Measurements from ENCODE around the gene PTPRCAP. TPM values are rescaled to one million over a fixed set of nuclear protein-coding genes. Genes with fewer than 3 reads are reported as not detected.

Gene PTPRCAP
- polyA plus RNA-seq, 1 donor (not counting 4 experiments of a cell fraction or from before 2014, with no cell fraction given): not detected

- Histone ChIP-seq H3K79me2 (ENCODE audit: control insufficient read depth, insufficient read depth, low read length) (peaks cover 15% of the 10 kb centered on the region), H3K4me2 (ENCODE audit: control insufficient read depth, extremely low read depth, insufficient read depth, low read depth, low read length) (no peak overlapping the region), H3K9ac (ENCODE audit: control insufficient read depth, extremely low read depth, insufficient read depth, low read length) (no peak overlapping the region), H3K9me1 (ENCODE audit: control insufficient read depth, extremely low read depth, insufficient read depth, low read length) (no peaks in the 10 kb centered on the region), H3K9me3 (ENCODE audit: control insufficient read depth, low read depth, low read length) (no peaks in the 10 kb centered on the region), H3K4me1 (ENCODE audit: control insufficient read depth, extremely low read depth, insufficient read depth, low read length) (peaks cover 6% of the 10 kb centered on the region), H3K27ac (ENCODE audit: control insufficient read depth, insufficient read depth, low read length) (no peak overlapping the region), H3K4me3 (ENCODE audit: control insufficient read depth in 2 of 3, extremely low read depth in 1 of 3, insufficient read depth in 2 of 3, low read depth in 1 of 3, low read length in 3 of 3) (no peak overlapping the region), H2AFZ (ENCODE audit: control insufficient read depth, low read length) (no peak overlapping the region), H4K20me1 (ENCODE audit: control insufficient read depth, extremely low read depth, insufficient read depth, low read length) (peaks cover 3% of the 10 kb centered on the region), H3K36me3 (ENCODE audit: control insufficient read depth in 2 of 2, extremely low read depth in 1 of 2, insufficient read depth in 2 of 2, low read length in 2 of 2) (peaks cover 0 to 15% of the 10 kb centered on the region in 2 experiments), H3K27me3 (ENCODE audit: control insufficient read depth, extremely low read depth, insufficient read depth, low read length) (no peaks in the 10 kb centered on the region)
- DNase-seq (ENCODE audit: low read depth, low spot score): no peak
- TF ChIP-seq EZH2 (IDR thresholded peaks at IDR 0.05; ENCODE audit: low read length): no peak
- no peak for TF ChIP-seq CTCF (optimal IDR thresholded peaks at IDR 0.05 in 1 of 3, IDR thresholded peaks at IDR 0.05 in 1 of 3, conservative IDR thresholded peaks at IDR 0.05 in 1 of 3; ENCODE audit: extremely low read depth in 1 of 3, insufficient read depth in 2 of 3, low read length in 3 of 3)
- no peak for FAIRE-seq
- dilution Hi-C loops (cut with MboI; ENCODE audit: extremely low pct_ligation_motif_present, low sequenced_read_pairs): no loop called here
Observed at GRCh38 chr11:67440229-67441097, 3.0 kb upstream of the PTPRCAP start.

- H2AFZ ChIP-seq (ENCODE audit: control insufficient read depth, low read length): no peak overlapping the region
- DNase-seq (ENCODE audit: low read depth, low spot score): no peak
- H4K20me1 ChIP-seq (ENCODE audit: control insufficient read depth, extremely low read depth, insufficient read depth, low read length): peaks cover 5% of the 10 kb centered on the region
- H3K9me3 ChIP-seq (ENCODE audit: control insufficient read depth, low read depth, low read length): no peaks in the 10 kb centered on the region
- H3K79me2 ChIP-seq (ENCODE audit: control insufficient read depth, insufficient read depth, low read length): peaks cover 15% of the 10 kb centered on the region
- peaks cover under 1 to 17% of the 10 kb centered on the region in 2 experiments for H3K36me3 ChIP-seq (ENCODE audit: control insufficient read depth in 2 of 2, extremely low read depth in 1 of 2, insufficient read depth in 2 of 2, low read length in 2 of 2)
- H3K9ac ChIP-seq (ENCODE audit: control insufficient read depth, extremely low read depth, insufficient read depth, low read length): no peak overlapping the region
- no peak overlapping the region for H3K4me2 ChIP-seq (ENCODE audit: control insufficient read depth, extremely low read depth, insufficient read depth, low read depth, low read length)
- dilution Hi-C loops (cut with MboI; ENCODE audit: extremely low pct_ligation_motif_present, low sequenced_read_pairs): no loop called here
- no peaks in the 10 kb centered on the region for H3K9me1 ChIP-seq (ENCODE audit: control insufficient read depth, extremely low read depth, insufficient read depth, low read length)
- FAIRE-seq: no peak
- no peak overlapping the region for H3K27ac ChIP-seq (ENCODE audit: control insufficient read depth, insufficient read depth, low read length)
- no peak for TF ChIP-seq EZH2 (IDR thresholded peaks at IDR 0.05; ENCODE audit: low read length)
- peak; percentile 40 to 71 (median 54) for TF ChIP-seq CTCF (optimal IDR thresholded peaks at IDR 0.05 in 1 of 3, IDR thresholded peaks at IDR 0.05 in 1 of 3, conservative IDR thresholded peaks at IDR 0.05 in 1 of 3; ENCODE audit: extremely low read depth in 1 of 3, insufficient read depth in 2 of 3, low read length in 3 of 3)
- no peaks in the 10 kb centered on the region for H3K27me3 ChIP-seq (ENCODE audit: control insufficient read depth, extremely low read depth, insufficient read depth, low read length)
- no peak overlapping the region for H3K4me3 ChIP-seq (ENCODE audit: control insufficient read depth in 2 of 3, extremely low read depth in 1 of 3, insufficient read depth in 2 of 3, low read depth in 1 of 3, low read length in 3 of 3)
- peaks cover 6% of the 10 kb centered on the region for H3K4me1 ChIP-seq (ENCODE audit: control insufficient read depth, extremely low read depth, insufficient read depth, low read length)
Observed at GRCh38 chr11:67439321-67440228, 2.1 kb upstream of the PTPRCAP start.

Data from keratinocyte (primary cell).